HEK293T (cell line): Measurements from ENCODE around the gene ANAPC15.
A peak's percentile ranks its signal among the peaks of the same experiment; 100 is the strongest.
"Not testable (repeated sequence)": the region's sequence is repeated elsewhere in the genome, so short reads cannot be mapped to it uniquely, and the experiment has no call there.

Source experiments
- CTCF ChIA-PET: fragments of 350-600 bp; formaldehyde crosslinking; extraction: SDS; loops from one replicate; lab custom pipeline; 2021; ENCODE audit warnings: antibody characterized with exemption, inconsistent platforms; lab: Yijun Ruan, JAX
- POLR2A ChIA-PET: fragments of 350-600 bp; formaldehyde crosslinking; extraction: SDS; loops from one replicate; lab custom pipeline; 2020; ENCODE audit warnings: antibody characterized with exemption, inconsistent platforms; lab: Yijun Ruan, JAX
- DNase-seq: peaks from one replicate; pipeline ENCODE4 v3.0.0; 2012; ENCODE audit warnings: mixed read lengths; ENCODE audit errors: extremely low spot score
- ARNT ChIP-seq: fragments of 450-650 bp; IDR thresholded peaks from 2 replicates; pipeline ENCODE4 v1.6.1; 2017; ENCODE audit warnings: mild to moderate bottlenecking
- BHLHE40 ChIP-seq: fragments of 450-650 bp; IDR thresholded peaks from 2 replicates; pipeline ENCODE4 v1.6.1; 2016; ENCODE audit warnings: mild to moderate bottlenecking, moderate library complexity, borderline replicate concordance
- CTBP1 ChIP-seq: fragments of 450-650 bp; IDR thresholded peaks from 2 replicates; pipeline ENCODE4 v1.6.1; 2016; ENCODE audit warnings: borderline replicate concordance
- ELF4 ChIP-seq: fragments of 450-650 bp; IDR thresholded peaks from 2 replicates; pipeline ENCODE4 v1.6.1; 2017; ENCODE audit warnings: antibody characterized with exemption
- FOXA1 ChIP-seq: fragments of 450-650 bp; IDR thresholded peaks from 2 replicates; pipeline ENCODE4 v1.6.1; 2016; ENCODE audit warnings: mild to moderate bottlenecking
- FOXK2 ChIP-seq: fragments of 450-650 bp; IDR thresholded peaks from 2 replicates; pipeline ENCODE4 v1.6.1; 2016; ENCODE audit warnings: mild to moderate bottlenecking
- FOXM1 ChIP-seq: fragments of 450-650 bp; IDR thresholded peaks from 2 replicates; pipeline ENCODE4 v1.6.1; 2017; ENCODE audit warnings: mild to moderate bottlenecking, borderline replicate concordance
- HDGF ChIP-seq: fragments of 450-650 bp; IDR thresholded peaks from 2 replicates; pipeline ENCODE4 v1.6.1; 2017; ENCODE audit warnings: antibody characterized with exemption, borderline replicate concordance
- L3MBTL2 ChIP-seq: fragments of 450-650 bp; conservative IDR thresholded peaks from 2 replicates; pipeline ENCODE4 v1.6.1; 2016; ENCODE audit warnings: mild to moderate bottlenecking
- LEF1 ChIP-seq: fragments of 450-650 bp; IDR thresholded peaks from 2 replicates; pipeline ENCODE4 v1.6.1; 2017; ENCODE audit warnings: mild to moderate bottlenecking, borderline replicate concordance
- NFRKB ChIP-seq: fragments of 450-650 bp; IDR thresholded peaks from 2 replicates; pipeline ENCODE4 v1.6.1; 2016; ENCODE audit warnings: mild to moderate bottlenecking, moderate library complexity
- PKNOX1 ChIP-seq: fragments of 450-650 bp; IDR thresholded peaks from 2 replicates; pipeline ENCODE4 v1.6.1; 2016
- SP1 ChIP-seq: fragments of 450-650 bp; IDR thresholded peaks from 2 replicates; pipeline ENCODE4 v1.6.1; 2017
- SUZ12 ChIP-seq: fragments of 450-650 bp; IDR thresholded peaks from 2 replicates; pipeline ENCODE4 v1.6.1; 2016; ENCODE audit warnings: mild to moderate bottlenecking
- TARDBP ChIP-seq: fragments of 450-650 bp; IDR thresholded peaks from 2 replicates; pipeline ENCODE4 v1.6.1; 2016
- ZNF384 ChIP-seq: fragments of 450-650 bp; IDR thresholded peaks from 2 replicates; pipeline ENCODE4 v1.6.1; 2016

The ANAPC15 gene

GRCh38 chr11:72112143-72112977, at the start of gene ANAPC15:
ANAPC15 (minus strand) TSS chr11:72112695; CDS start chr11:72111276, 1,419 bp downstream.
- DNase-seq = peak; percentile 93
- ChIA-PET CTCF (no interaction called here), POLR2A (interaction anchor here (0.6 to 1.9 kb wide), 18 partner anchors 8 to 185 kb away, joined by 3 to 9 read pairs (median 4); partner anchors contain the start of gene LAMTOR1)
- TF ChIP-seq HDGF (no peak; the same call in 1 of the 2 replicates), SP1 (no peak), PKNOX1 (peak; percentile 99), L3MBTL2 (peak; percentile 80), CTBP1 (no peak), ARNT (no peak), FOXK2 (no peak), ZNF384 (no peak), LEF1 (no peak), NFRKB (no peak), BHLHE40 (no peak), FOXA1 (no peak), FOXM1 (no peak), ELF4 (peak; percentile 78), TARDBP (no peak), SUZ12 (no peak)

GRCh38 chr11:72160319-72160718, 47.8 kb upstream of the ANAPC15 start:
- TF ChIP-seq FOXA1 (no peak), SP1 (no peak), BHLHE40 (no peak), FOXK2 (no peak), NFRKB (no peak), PKNOX1 (no peak), TARDBP (no peak), CTBP1 (no peak), LEF1 (no peak), L3MBTL2 (no peak), FOXM1 (no peak), ARNT (no peak), SUZ12 (no peak), ZNF384 (no peak), HDGF (no peak), ELF4 (no peak)
- POLR2A ChIA-PET = no interaction called here

GRCh38 chr11:72157131-72157530, 44.6 kb upstream of the ANAPC15 start:
- ChIA-PET CTCF (interaction anchor here (0.6 kb wide), 1 partner anchor 13 kb away, joined by 3 read pairs; no protein-coding TSS in a partner anchor), POLR2A (interaction anchor here (0.9 kb wide), 1 partner anchor 151 kb away, joined by 3 read pairs; no protein-coding TSS in a partner anchor)

More at GRCh38 chr11:72160319-72160718, 47.8 kb upstream of the ANAPC15 start:
- CTCF ChIA-PET = no interaction called here
- no peak for DNase-seq

GRCh38 chr11:72155751-72156150, 43.3 kb upstream of the ANAPC15 start:
- ChIA-PET CTCF (no interaction called here), POLR2A (no interaction called here)
- no peak for DNase-seq
- TF ChIP-seq ELF4 = no peak
- no peak for TF ChIP-seq PKNOX1
- no peak for TF ChIP-seq ZNF384
- TF ChIP-seq SUZ12 = no peak
- TF ChIP-seq FOXM1 = no peak
- TF ChIP-seq FOXA1 = no peak
- TF ChIP-seq LEF1 = no peak
- TF ChIP-seq NFRKB = no peak

More at GRCh38 chr11:72157131-72157530, 44.6 kb upstream of the ANAPC15 start:
- no peak for DNase-seq
- TF ChIP-seq ZNF384 (no peak), LEF1 (no peak), HDGF (no peak), ELF4 (no peak), ARNT (no peak), L3MBTL2 (no peak), PKNOX1 (no peak), BHLHE40 (no peak), CTBP1 (no peak), SUZ12 (no peak), TARDBP (no peak), NFRKB (no peak), FOXA1 (no peak), FOXK2 (no peak), FOXM1 (no peak), SP1 (no peak)

- DNase-seq = no peak
- no peak for TF ChIP-seq SUZ12
- TF ChIP-seq ELF4 = no peak
- no peak for TF ChIP-seq L3MBTL2
- TF ChIP-seq PKNOX1 = no peak
- no peak for TF ChIP-seq NFRKB
- TF ChIP-seq TARDBP = no peak
- no peak for TF ChIP-seq BHLHE40
- TF ChIP-seq SP1 = no peak
- no peak for TF ChIP-seq HDGF
- TF ChIP-seq FOXA1 = no peak
- TF ChIP-seq ZNF384 = no peak
- ChIA-PET POLR2A (no interaction called here), CTCF (no interaction called here)
Measured at GRCh38 chr11:72154816-72155215, 42.3 kb upstream of the ANAPC15 start.

- CTCF ChIA-PET = interaction anchor here (0.7 to 0.9 kb wide), 2 partner anchors 9 to 26 kb away, joined by 3 read pairs; no protein-coding TSS in a partner anchor
- POLR2A ChIA-PET, DNase-seq: not testable (repeated sequence)
Measured at GRCh38 chr11:72153874-72154273, 41.4 kb upstream of the ANAPC15 start.
